Aorta (tissue), 5 donors: ENCODE results near the gene SMIM45.

Experiments
- ATAC-seq: fragments of 200-7000 bp; cut with Tn5 transposase; one replicate; pipeline ENCODE4 v1.9.1; 2022; ENCODE audit warnings: moderate library complexity; ENCODE audit not compliant: low FRiP score
- DNase-seq, 2 donors: peaks; one replicate each; pipeline ENCODE4 v3.0.0-alpha.2; 2020
- H3K27ac ChIP-seq, 2 donors: one replicate each; pipeline ENCODE4 v1.5.1; 2013; ENCODE audit warnings: low read length in 2 of 2, mild to moderate bottlenecking in 2 of 2, moderate library complexity in 2 of 2, control low read depth in 1 of 2, inconsistent platforms in 1 of 2, low read depth in 1 of 2
- H3K27me3 ChIP-seq, 2 donors: one replicate each; pipeline ENCODE4 v1.6.1; 2013; ENCODE audit warnings: control low read depth in 1 of 2, low read length in 1 of 2, mild to moderate bottlenecking in 1 of 2, moderate library complexity in 1 of 2; ENCODE audit not compliant: insufficient read depth in 2 of 2, control insufficient read depth in 1 of 2
- H3K36me3 ChIP-seq, 2 donors: one replicate each; pipeline ENCODE4 v1.6.1; 2013; ENCODE audit warnings: control low read depth in 1 of 2, low read length in 1 of 2, mild to moderate bottlenecking in 1 of 2; ENCODE audit not compliant: insufficient read depth in 2 of 2, control insufficient read depth in 1 of 2
- H3K4me1 ChIP-seq, 2 donors: one replicate each; pipeline ENCODE4 v1.6.1; 2013; ENCODE audit warnings: low read length in 2 of 2, control low read depth in 1 of 2, mild to moderate bottlenecking in 1 of 2, moderate library complexity in 1 of 2; ENCODE audit not compliant: insufficient read depth in 2 of 2, control insufficient read depth in 1 of 2
- H3K4me3 ChIP-seq, 2 donors: one replicate each; pipeline ENCODE4 v1.5.1; 2013; ENCODE audit warnings: low read length in 2 of 2, control low read depth in 1 of 2, mild to moderate bottlenecking in 1 of 2
- H3K9me3 ChIP-seq: one replicate; pipeline ENCODE4 v1.6.1; 2013; ENCODE audit warnings: mild to moderate bottlenecking, low read length; ENCODE audit not compliant: control insufficient read depth
- WGBS, 2 donors: extraction: QIAGEN DNeasy Blood & Tissue Kit; methylation state at CpG; one replicate each; pipeline ENCODE4 v1.1.7; 2013; 5-methylcytosine and 5-hydroxymethylcytosine counted together
- intact Hi-C, 2 donors: fragments of 100-400 bp; cut with DNase I; formaldehyde crosslinking; loops; one replicate each; pipeline versions ENCODE4 v1.14.2 to v1.15.0; 2022
- donor health status: healthy with polysubstance abuse.
- donor health status: Bipolar disorder and iron deficiency.
- donor health status: DM: no; HTN: no; CAD: no.
- donor health status: DM: no; HTN: no; CAD: no.
- donor health status: DM: yes; HTN: yes; CAD: no.

SMIM45 gene

GRCh38 chr22:41922328-41922727 lies 29.6 kb upstream of the SMIM45 start:
- intact Hi-C loops = no loop called here
- ATAC-seq (no peak), DNase-seq (no peak)
- H3K36me3 ChIP-seq = no peaks in the 10 kb centered on the region
- no peaks in the 10 kb centered on the region for H3K9me3 ChIP-seq
- H3K4me1 ChIP-seq = no peaks in the 10 kb centered on the region
- H3K4me3 ChIP-seq = no peak overlapping the region
- H3K27ac ChIP-seq = no peak overlapping the region
- H3K27me3 ChIP-seq = no peaks in the 10 kb centered on the region
- WGBS, 2 donors = 92 to 94% methylated on average over 5 of the region's 5 CpGs

- Histone ChIP-seq H3K4me3 (no peak overlapping the region), H3K27ac (no peak overlapping the region), H3K27me3 (no peaks in the 10 kb centered on the region), H3K4me1 (no peaks in the 10 kb centered on the region), H3K36me3 (no peaks in the 10 kb centered on the region), H3K9me3 (no peaks in the 10 kb centered on the region)
- no peak for DNase-seq
- 96 to 97% methylated on average over 4 of the region's 4 CpGs for WGBS, 2 donors
- intact Hi-C loops = no loop called here
- ATAC-seq = no peak
These were observed 28.9 kb upstream of the SMIM45 start for GRCh38 chr22:41922940-41923594.

GRCh38 chr22:41923595-41924276 lies 28.2 kb upstream of the SMIM45 start:
- ATAC-seq = no peak

GRCh38 chr22:41925783-41926460 lies 26.0 kb upstream of the SMIM45 start:
- Histone ChIP-seq H3K4me3 (no peak overlapping the region), H3K36me3 (no peaks in the 10 kb centered on the region), H3K4me1 (no peaks in the 10 kb centered on the region), H3K27ac (no peak overlapping the region), H3K27me3 (no peaks in the 10 kb centered on the region), H3K9me3 (no peaks in the 10 kb centered on the region)
- DNase-seq (peak; percentile 58 to 84), ATAC-seq (no peak)
- intact Hi-C loops = no loop called here
- WGBS, 2 donors = 8% methylated on average over 41 to 48 of the region's 48 CpGs

More at GRCh38 chr22:41923595-41924276, 28.2 kb upstream of the SMIM45 start:
- Histone ChIP-seq H3K4me3 (no peak overlapping the region), H3K27ac (no peak overlapping the region), H3K9me3 (no peaks in the 10 kb centered on the region), H3K36me3 (no peaks in the 10 kb centered on the region), H3K4me1 (no peaks in the 10 kb centered on the region), H3K27me3 (no peaks in the 10 kb centered on the region)
- DNase-seq = no peak
- 93 to 97% methylated on average over 14 of the region's 14 CpGs for WGBS, 2 donors
- intact Hi-C loops = no loop called here

- Histone ChIP-seq H3K27me3 (no peaks in the 10 kb centered on the region), H3K9me3 (no peaks in the 10 kb centered on the region), H3K27ac (no peak overlapping the region), H3K36me3 (no peaks in the 10 kb centered on the region), H3K4me3 (no peak overlapping the region), H3K4me1 (no peaks in the 10 kb centered on the region)
- ATAC-seq = no peak
- intact Hi-C loops = no loop called here
- 82 to 89% methylated on average over 6 of the region's 6 CpGs for WGBS, 2 donors
- no peak for DNase-seq
These were observed 24.1 kb upstream of the SMIM45 start for GRCh38 chr22:41927813-41928212.

- no peak overlapping the region for H3K4me3 ChIP-seq
- H3K4me1 ChIP-seq = no peaks in the 10 kb centered on the region
- intact Hi-C loops = no loop called here
- 82 to 83% methylated on average over 12 to 14 of the region's 14 CpGs for WGBS, 2 donors
- ATAC-seq (no peak), DNase-seq (no peak)
- H3K36me3 ChIP-seq = no peaks in the 10 kb centered on the region
- no peaks in the 10 kb centered on the region for H3K27me3 ChIP-seq
- H3K9me3 ChIP-seq = no peaks in the 10 kb centered on the region
- no peak overlapping the region for H3K27ac ChIP-seq
These were observed 23.1 kb upstream of the SMIM45 start for GRCh38 chr22:41928593-41929417.

- H3K9me3 ChIP-seq = no peaks in the 10 kb centered on the region
- no peaks in the 10 kb centered on the region for H3K36me3 ChIP-seq
- no peak overlapping the region for H3K4me3 ChIP-seq
- intact Hi-C loops = no loop called here
- no peaks in the 10 kb centered on the region for H3K27me3 ChIP-seq
- DNase-seq (no peak), ATAC-seq (no peak)
- WGBS, 2 donors = 85 to 88% methylated on average over 8 of the region's 8 CpGs
- no peak overlapping the region for H3K27ac ChIP-seq
- no peaks in the 10 kb centered on the region for H3K4me1 ChIP-seq
These were observed 22.5 kb upstream of the SMIM45 start for GRCh38 chr22:41929418-41929810.

GRCh38 chr22:41931701-41932269 lies 20.2 kb upstream of the SMIM45 start:
- Histone ChIP-seq H3K4me3 (no peak overlapping the region), H3K36me3 (no peaks in the 10 kb centered on the region), H3K27me3 (no peaks in the 10 kb centered on the region), H3K4me1 (no peaks in the 10 kb centered on the region), H3K9me3 (no peaks in the 10 kb centered on the region), H3K27ac (no peak overlapping the region)
- 86 to 87% methylated on average over 10 of the region's 10 CpGs for WGBS, 2 donors
- intact Hi-C loops = no loop called here
- DNase-seq (no peak), ATAC-seq (no peak)
